PFSK-1 (cell line): ENCODE measurements around the gene RIPOR2.

Source experiments
- POLR2AphosphoS5 ChIP-seq: IDR thresholded peaks from 2 replicates; pipeline ENCODE4 v1.6.1; 2012; ENCODE audit warnings: low read depth, mild to moderate bottlenecking, control low read depth, low read length, moderate library complexity
- TAF1 ChIP-seq: IDR thresholded peaks from 2 replicates; pipeline ENCODE4 v1.6.1; 2012; ENCODE audit warnings: low read length, control low read depth, borderline replicate concordance; ENCODE audit not compliant: insufficient read depth
- TF ChIP-seq, protein P1 (sequence below), 2 experiments: IDR thresholded peaks; 2 replicates each; pipeline versions ENCODE4 v1.6.1 to v1.8.0; 2011 to 2012; ENCODE audit warnings: low read depth in 2 of 2, low read length in 2 of 2, control low read depth in 1 of 2, inconsistent platforms in 1 of 2, mild to moderate bottlenecking in 1 of 2, moderate library complexity in 1 of 2; ENCODE audit not compliant: insufficient read depth in 1 of 2

DNA sequence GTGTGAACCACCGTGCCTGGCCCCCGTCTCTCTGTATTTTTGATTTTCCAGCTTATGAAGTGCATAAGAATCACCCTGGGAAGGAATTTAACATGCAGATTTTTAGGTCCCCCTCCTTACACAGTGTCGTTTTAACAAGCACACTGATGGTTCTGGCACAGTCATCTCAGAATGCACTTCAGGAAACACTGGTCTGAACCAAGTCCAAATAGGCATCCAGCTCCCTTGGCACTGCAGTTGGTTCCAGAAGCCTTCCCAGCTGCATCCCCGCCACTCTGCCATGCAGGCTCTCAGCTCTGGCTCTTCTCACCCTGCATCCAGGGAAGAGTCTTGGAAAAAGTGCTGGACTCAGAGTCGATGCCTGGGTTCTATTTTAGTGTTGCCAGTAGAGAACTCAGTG is 20.1 kb downstream of the RIPOR2 start:
- TF ChIP-seq TAF1: no peak
- TF ChIP-seq POLR2AphosphoS5: no peak
- TF ChIP-seq, protein P1, sequence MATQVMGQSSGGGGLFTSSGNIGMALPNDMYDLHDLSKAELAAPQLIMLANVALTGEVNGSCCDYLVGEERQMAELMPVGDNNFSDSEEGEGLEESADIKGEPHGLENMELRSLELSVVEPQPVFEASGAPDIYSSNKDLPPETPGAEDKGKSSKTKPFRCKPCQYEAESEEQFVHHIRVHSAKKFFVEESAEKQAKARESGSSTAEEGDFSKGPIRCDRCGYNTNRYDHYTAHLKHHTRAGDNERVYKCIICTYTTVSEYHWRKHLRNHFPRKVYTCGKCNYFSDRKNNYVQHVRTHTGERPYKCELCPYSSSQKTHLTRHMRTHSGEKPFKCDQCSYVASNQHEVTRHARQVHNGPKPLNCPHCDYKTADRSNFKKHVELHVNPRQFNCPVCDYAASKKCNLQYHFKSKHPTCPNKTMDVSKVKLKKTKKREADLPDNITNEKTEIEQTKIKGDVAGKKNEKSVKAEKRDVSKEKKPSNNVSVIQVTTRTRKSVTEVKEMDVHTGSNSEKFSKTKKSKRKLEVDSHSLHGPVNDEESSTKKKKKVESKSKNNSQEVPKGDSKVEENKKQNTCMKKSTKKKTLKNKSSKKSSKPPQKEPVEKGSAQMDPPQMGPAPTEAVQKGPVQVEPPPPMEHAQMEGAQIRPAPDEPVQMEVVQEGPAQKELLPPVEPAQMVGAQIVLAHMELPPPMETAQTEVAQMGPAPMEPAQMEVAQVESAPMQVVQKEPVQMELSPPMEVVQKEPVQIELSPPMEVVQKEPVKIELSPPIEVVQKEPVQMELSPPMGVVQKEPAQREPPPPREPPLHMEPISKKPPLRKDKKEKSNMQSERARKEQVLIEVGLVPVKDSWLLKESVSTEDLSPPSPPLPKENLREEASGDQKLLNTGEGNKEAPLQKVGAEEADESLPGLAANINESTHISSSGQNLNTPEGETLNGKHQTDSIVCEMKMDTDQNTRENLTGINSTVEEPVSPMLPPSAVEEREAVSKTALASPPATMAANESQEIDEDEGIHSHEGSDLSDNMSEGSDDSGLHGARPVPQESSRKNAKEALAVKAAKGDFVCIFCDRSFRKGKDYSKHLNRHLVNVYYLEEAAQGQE (IDR thresholded peaks at IDR 0.05; ENCODE audit: insufficient read depth in 1 of 2, low read depth in 2 of 2, low read length in 2 of 2): no peak
